Measurements from ENCODE around the gene ELF5. TPM values are rescaled to one million over a fixed set of nuclear protein-coding genes. Genes with fewer than 3 reads are reported as not detected.

The ELF5 gene
- total and polyA plus RNA-seq, 2 donors (not counting 3 experiments of a cell fraction or from before 2014, with no cell fraction given) = not detected

- FAIRE-seq = no peak
Observed at GRCh38 chr11:34501500-34501899, 12.1 kb downstream of the ELF5 start.

More at GRCh38 chr11:34501500-34501899, 12.1 kb downstream of the ELF5 start:
- no peak overlapping the region for H3K9ac ChIP-seq (replicated peaks; ENCODE audit: extremely low read depth, insufficient read depth, low read length)
- CTCF ChIA-PET = interaction anchor here (1.1 to 2.9 kb wide), 2 partner anchors 9 to 12 kb away, joined by 3 to 20 read pairs; partner anchors contain the start of gene ELF5
- no peaks in the 10 kb centered on the region for H3K9me1 ChIP-seq (replicated peaks; ENCODE audit: control insufficient read depth, extremely low read depth, insufficient read depth, low read length)
- no peak overlapping the region for H2AFZ ChIP-seq (ENCODE audit: low read depth, low read length)
- no peak overlapping the region for H3K4me3 ChIP-seq (replicated peaks in 1 of 3; ENCODE audit: insufficient read depth in 1 of 3, low read depth in 1 of 3, low read length in 3 of 3)
- no peak for DNase-seq (ENCODE audit: low read depth, low spot score)
- H4K20me1 ChIP-seq (replicated peaks; ENCODE audit: control insufficient read depth, extremely low read depth, insufficient read depth, low read length) = no peaks in the 10 kb centered on the region
- POLR2A ChIA-PET = no interaction called here
- dilution Hi-C loops (cut with MboI; ENCODE audit: extremely low pct_ligation_motif_present, low sequenced_read_pairs) = no loop called here
- H3K79me2 ChIP-seq (ENCODE audit: control insufficient read depth, insufficient read depth, low read length) = no peaks in the 10 kb centered on the region
- BruUV-seq (replicated peaks) = no TSS peak
- no peak overlapping the region for H3K27ac ChIP-seq (ENCODE audit: insufficient read depth, low read depth, low read length)
- TF ChIP-seq EZH2 (IDR thresholded peaks at IDR 0.05; ENCODE audit: borderline replicate concordance, low read depth, low read length, severe bottlenecking) = no peak
- no peak for TF ChIP-seq MYC (IDR thresholded peaks at IDR 0.05; ENCODE audit: low read depth, low read length)
- TF ChIP-seq, protein P1, sequence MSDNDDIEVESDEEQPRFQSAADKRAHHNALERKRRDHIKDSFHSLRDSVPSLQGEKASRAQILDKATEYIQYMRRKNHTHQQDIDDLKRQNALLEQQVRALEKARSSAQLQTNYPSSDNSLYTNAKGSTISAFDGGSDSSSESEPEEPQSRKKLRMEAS (IDR thresholded peaks at IDR 0.05; ENCODE audit: insufficient read depth, insufficient read length) = no peak
- TF ChIP-seq, protein P2, sequence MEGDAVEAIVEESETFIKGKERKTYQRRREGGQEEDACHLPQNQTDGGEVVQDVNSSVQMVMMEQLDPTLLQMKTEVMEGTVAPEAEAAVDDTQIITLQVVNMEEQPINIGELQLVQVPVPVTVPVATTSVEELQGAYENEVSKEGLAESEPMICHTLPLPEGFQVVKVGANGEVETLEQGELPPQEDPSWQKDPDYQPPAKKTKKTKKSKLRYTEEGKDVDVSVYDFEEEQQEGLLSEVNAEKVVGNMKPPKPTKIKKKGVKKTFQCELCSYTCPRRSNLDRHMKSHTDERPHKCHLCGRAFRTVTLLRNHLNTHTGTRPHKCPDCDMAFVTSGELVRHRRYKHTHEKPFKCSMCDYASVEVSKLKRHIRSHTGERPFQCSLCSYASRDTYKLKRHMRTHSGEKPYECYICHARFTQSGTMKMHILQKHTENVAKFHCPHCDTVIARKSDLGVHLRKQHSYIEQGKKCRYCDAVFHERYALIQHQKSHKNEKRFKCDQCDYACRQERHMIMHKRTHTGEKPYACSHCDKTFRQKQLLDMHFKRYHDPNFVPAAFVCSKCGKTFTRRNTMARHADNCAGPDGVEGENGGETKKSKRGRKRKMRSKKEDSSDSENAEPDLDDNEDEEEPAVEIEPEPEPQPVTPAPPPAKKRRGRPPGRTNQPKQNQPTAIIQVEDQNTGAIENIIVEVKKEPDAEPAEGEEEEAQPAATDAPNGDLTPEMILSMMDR (IDR thresholded peaks at IDR 0.05; ENCODE audit: extremely low read depth in 1 of 2, insufficient read depth in 1 of 2, low read depth in 1 of 2, low read length in 2 of 2) = no peak
- TF ChIP-seq POLR2A (IDR thresholded peaks at IDR 0.05; ENCODE audit: low read depth, low read length) = no peak
- TF ChIP-seq GATA2 (IDR thresholded peaks at IDR 0.05; ENCODE audit: insufficient read depth, insufficient read length, low read depth, low read length) = no peak
- TF ChIP-seq POLR2AphosphoS5 (IDR thresholded peaks at IDR 0.05; ENCODE audit: insufficient read depth, low read depth, low read length) = no peak
- TF ChIP-seq JUN (IDR thresholded peaks at IDR 0.05; ENCODE audit: borderline replicate concordance, insufficient read depth, insufficient read length, low read depth) = no peak
- no peak for TF ChIP-seq FOS (IDR thresholded peaks at IDR 0.05; ENCODE audit: borderline replicate concordance, insufficient read depth, low read length)
- intact Hi-C loops (cut with micrococcal nuclease) = no loop called here
- no peak overlapping the region for H3K4me2 ChIP-seq (ENCODE audit: insufficient read depth, low read length)
- H3K36me3 ChIP-seq (ENCODE audit: control insufficient read depth in 2 of 2, extremely low read depth in 1 of 2, insufficient read depth in 2 of 2, low read length in 2 of 2) = no peaks in the 10 kb centered on the region
- no peaks in the 10 kb centered on the region for H3K4me1 ChIP-seq (ENCODE audit: control insufficient read depth, extremely low read depth, insufficient read depth, low read length)
- H3K9me3 ChIP-seq (replicated peaks; ENCODE audit: control insufficient read depth, insufficient read depth, low read length) = no peaks in the 10 kb centered on the region
- peaks cover 0 to 2% of the 10 kb centered on the region in 2 experiments for H3K27me3 ChIP-seq (ENCODE audit: control insufficient read depth in 2 of 2, insufficient read depth in 2 of 2, low read length in 2 of 2)

All from endothelial cell of umbilical vein (primary cell).